ENCODE data around the gene CIT. TPM values are rescaled to one million over a fixed set of nuclear protein-coding genes. Genes with fewer than 3 reads are reported as not detected.

The CIT gene
- total and polyA plus RNA-seq, 2 donors (not counting 3 experiments of a cell fraction or from before 2014, with no cell fraction given) = 13.3 to 61.8 TPM

DNA sequence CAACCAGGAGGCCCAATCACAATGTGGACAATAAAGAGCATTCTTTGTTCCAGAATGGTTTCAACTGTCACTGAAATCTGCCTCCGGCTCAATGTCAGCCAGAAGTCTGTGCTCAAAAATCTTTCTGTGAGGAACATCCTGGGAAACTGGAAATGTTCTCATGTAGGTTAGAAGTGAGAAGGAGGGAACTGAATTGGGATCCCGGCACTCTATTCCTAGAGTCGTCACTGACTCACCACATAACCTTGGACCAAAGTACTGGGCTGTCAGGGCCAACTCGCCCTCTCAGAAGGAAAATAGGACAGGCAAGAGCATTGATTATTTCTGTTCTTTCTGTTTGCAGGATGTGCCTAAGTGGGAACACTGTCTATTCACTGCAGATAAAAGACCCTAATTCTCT is 151.6 kb downstream of the CIT start:
- TF ChIP-seq FOS (IDR thresholded peaks at IDR 0.05; ENCODE audit: borderline replicate concordance, insufficient read depth, low read length) (no peak), POLR2A (IDR thresholded peaks at IDR 0.05; ENCODE audit: low read depth, low read length) (no peak)
- Histone ChIP-seq H3K27ac (ENCODE audit: insufficient read depth, low read depth, low read length) (no peak overlapping the region), H3K27me3 (ENCODE audit: control insufficient read depth in 2 of 2, insufficient read depth in 2 of 2, low read length in 2 of 2) (no peaks in the 10 kb centered on the region), H3K4me1 (ENCODE audit: control insufficient read depth, extremely low read depth, insufficient read depth, low read length) (no peaks in the 10 kb centered on the region), H2AFZ (ENCODE audit: low read depth, low read length) (no peak overlapping the region), H3K9me3 (replicated peaks; ENCODE audit: control insufficient read depth, insufficient read depth, low read length) (no peaks in the 10 kb centered on the region), H3K4me2 (ENCODE audit: insufficient read depth, low read length) (no peak overlapping the region), H3K36me3 (ENCODE audit: control insufficient read depth in 2 of 2, extremely low read depth in 1 of 2, insufficient read depth in 2 of 2, low read length in 2 of 2) (peaks cover 0 to 8% of the 10 kb centered on the region in 2 experiments), H3K9me1 (replicated peaks; ENCODE audit: control insufficient read depth, extremely low read depth, insufficient read depth, low read length) (no peaks in the 10 kb centered on the region), H3K4me3 (replicated peaks in 1 of 3; ENCODE audit: insufficient read depth in 1 of 3, low read depth in 1 of 3, low read length in 3 of 3) (no peak overlapping the region), H4K20me1 (replicated peaks; ENCODE audit: control insufficient read depth, extremely low read depth, insufficient read depth, low read length) (no peaks in the 10 kb centered on the region), H3K9ac (replicated peaks; ENCODE audit: extremely low read depth, insufficient read depth, low read length) (no peak overlapping the region), H3K79me2 (ENCODE audit: control insufficient read depth, insufficient read depth, low read length) (no peaks in the 10 kb centered on the region)
- POLR2A ChIA-PET = no interaction called here
- FAIRE-seq (no peak), DNase-seq (ENCODE audit: low read depth, low spot score) (no peak)
- intact Hi-C loops (cut with micrococcal nuclease) = no loop called here
- dilution Hi-C loops (cut with MboI; ENCODE audit: extremely low pct_ligation_motif_present, low sequenced_read_pairs) = no loop called here
- BruUV-seq (replicated peaks) = no TSS peak
- CTCF ChIA-PET = no interaction called here

DNA sequence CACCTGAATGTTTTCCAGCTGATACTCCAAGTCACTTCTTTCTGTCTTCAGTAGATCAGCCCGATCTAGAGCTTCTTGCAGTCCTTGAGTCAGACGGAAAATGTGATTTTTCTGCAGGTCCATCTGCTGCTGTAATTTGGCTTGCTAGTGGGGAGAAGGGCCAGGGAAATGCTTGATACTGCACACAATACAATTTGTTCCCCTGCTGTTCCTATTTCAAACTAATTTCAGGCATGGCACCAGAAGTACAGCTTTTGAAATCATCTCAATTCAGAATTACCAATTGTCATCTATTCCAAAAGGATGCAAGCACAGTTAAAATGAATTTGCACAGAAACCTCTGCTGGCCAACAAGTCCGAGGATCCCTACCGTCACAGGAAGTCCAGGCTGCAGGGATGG is 155.8 kb downstream of the CIT start:
- TF ChIP-seq POLR2AphosphoS5 (IDR thresholded peaks at IDR 0.05; ENCODE audit: insufficient read depth, low read depth, low read length) = no peak
- TF ChIP-seq MYC (IDR thresholded peaks at IDR 0.05; ENCODE audit: low read depth, low read length) = no peak
- TF ChIP-seq JUN (IDR thresholded peaks at IDR 0.05; ENCODE audit: borderline replicate concordance, insufficient read depth, insufficient read length, low read depth) = no peak
- TF ChIP-seq, protein P1, sequence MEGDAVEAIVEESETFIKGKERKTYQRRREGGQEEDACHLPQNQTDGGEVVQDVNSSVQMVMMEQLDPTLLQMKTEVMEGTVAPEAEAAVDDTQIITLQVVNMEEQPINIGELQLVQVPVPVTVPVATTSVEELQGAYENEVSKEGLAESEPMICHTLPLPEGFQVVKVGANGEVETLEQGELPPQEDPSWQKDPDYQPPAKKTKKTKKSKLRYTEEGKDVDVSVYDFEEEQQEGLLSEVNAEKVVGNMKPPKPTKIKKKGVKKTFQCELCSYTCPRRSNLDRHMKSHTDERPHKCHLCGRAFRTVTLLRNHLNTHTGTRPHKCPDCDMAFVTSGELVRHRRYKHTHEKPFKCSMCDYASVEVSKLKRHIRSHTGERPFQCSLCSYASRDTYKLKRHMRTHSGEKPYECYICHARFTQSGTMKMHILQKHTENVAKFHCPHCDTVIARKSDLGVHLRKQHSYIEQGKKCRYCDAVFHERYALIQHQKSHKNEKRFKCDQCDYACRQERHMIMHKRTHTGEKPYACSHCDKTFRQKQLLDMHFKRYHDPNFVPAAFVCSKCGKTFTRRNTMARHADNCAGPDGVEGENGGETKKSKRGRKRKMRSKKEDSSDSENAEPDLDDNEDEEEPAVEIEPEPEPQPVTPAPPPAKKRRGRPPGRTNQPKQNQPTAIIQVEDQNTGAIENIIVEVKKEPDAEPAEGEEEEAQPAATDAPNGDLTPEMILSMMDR (IDR thresholded peaks at IDR 0.05; ENCODE audit: extremely low read depth in 1 of 2, insufficient read depth in 1 of 2, low read depth in 1 of 2, low read length in 2 of 2) = no peak
- TF ChIP-seq, protein P2, sequence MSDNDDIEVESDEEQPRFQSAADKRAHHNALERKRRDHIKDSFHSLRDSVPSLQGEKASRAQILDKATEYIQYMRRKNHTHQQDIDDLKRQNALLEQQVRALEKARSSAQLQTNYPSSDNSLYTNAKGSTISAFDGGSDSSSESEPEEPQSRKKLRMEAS (IDR thresholded peaks at IDR 0.05; ENCODE audit: insufficient read depth, insufficient read length) = no peak
- no peak for TF ChIP-seq EZH2 (IDR thresholded peaks at IDR 0.05; ENCODE audit: borderline replicate concordance, low read depth, low read length, severe bottlenecking)
- TF ChIP-seq FOS (IDR thresholded peaks at IDR 0.05; ENCODE audit: borderline replicate concordance, insufficient read depth, low read length) = no peak
- TF ChIP-seq POLR2A (IDR thresholded peaks at IDR 0.05; ENCODE audit: low read depth, low read length) = no peak
- no peak for TF ChIP-seq GATA2 (IDR thresholded peaks at IDR 0.05; ENCODE audit: insufficient read depth, insufficient read length, low read depth, low read length)
- no peaks in the 10 kb centered on the region for H3K9me3 ChIP-seq (replicated peaks; ENCODE audit: control insufficient read depth, insufficient read depth, low read length)
- H3K27ac ChIP-seq (ENCODE audit: insufficient read depth, low read depth, low read length) = no peak overlapping the region
- H3K9me1 ChIP-seq (replicated peaks; ENCODE audit: control insufficient read depth, extremely low read depth, insufficient read depth, low read length) = no peaks in the 10 kb centered on the region
- H3K9ac ChIP-seq (replicated peaks; ENCODE audit: extremely low read depth, insufficient read depth, low read length) = no peak overlapping the region
- FAIRE-seq = no peak
- CTCF ChIA-PET = no interaction called here
- POLR2A ChIA-PET = no interaction called here
- no peaks in the 10 kb centered on the region for H3K79me2 ChIP-seq (ENCODE audit: control insufficient read depth, insufficient read depth, low read length)
- peaks cover 8% of the 10 kb centered on the region for H3K4me1 ChIP-seq (ENCODE audit: control insufficient read depth, extremely low read depth, insufficient read depth, low read length)
- no peak overlapping the region for H3K4me2 ChIP-seq (ENCODE audit: insufficient read depth, low read length)
- dilution Hi-C loops (cut with MboI; ENCODE audit: extremely low pct_ligation_motif_present, low sequenced_read_pairs) (no loop called here), intact Hi-C loops (cut with micrococcal nuclease) (no loop called here)
- H3K36me3 ChIP-seq (ENCODE audit: control insufficient read depth in 2 of 2, extremely low read depth in 1 of 2, insufficient read depth in 2 of 2, low read length in 2 of 2) = no peaks in the 10 kb centered on the region
- H2AFZ ChIP-seq (ENCODE audit: low read depth, low read length) = no peak overlapping the region
- H3K4me3 ChIP-seq (replicated peaks in 1 of 3; ENCODE audit: insufficient read depth in 1 of 3, low read depth in 1 of 3, low read length in 3 of 3) = no peak overlapping the region
- H3K27me3 ChIP-seq (ENCODE audit: control insufficient read depth in 2 of 2, insufficient read depth in 2 of 2, low read length in 2 of 2) = no peaks in the 10 kb centered on the region
- no peaks in the 10 kb centered on the region for H4K20me1 ChIP-seq (replicated peaks; ENCODE audit: control insufficient read depth, extremely low read depth, insufficient read depth, low read length)
- no TSS peak for BruUV-seq (replicated peaks)
- DNase-seq (ENCODE audit: low read depth, low spot score) = no peak
